ENCODE data around the gene PXYLP1. TPM values are rescaled to one million over a fixed set of nuclear protein-coding genes. Genes with fewer than 3 reads are reported as not detected.

Gene PXYLP1
- total and polyA plus RNA-seq, 2 of the 8 experiments (the other 6 are each of a cell fraction or from before 2014, with no cell fraction given), result 19.4 to 20.6 TPM

Other genes with a start within 250 kb of the PXYLP1 start
- gene SPSB4, start 180.5 kb upstream of the PXYLP1 start, total RNA-seq (2021; fragmentation: NEBNext Ultra II Directional; extraction: Animal tissue kit (Norgen Biotek cat#: 25700)), result 17.2 and 18.1 TPM in 2 replicates
- 15.1 and 17.6 TPM in 2 replicates for gene SPSB4, start 180.5 kb upstream of the PXYLP1 start, polyA plus RNA-seq (2011; rRNA removed)
- 9.8 and 10.5 TPM in 2 replicates for gene ZBTB38, start 136.7 kb downstream of the PXYLP1 start, total RNA-seq (2021; fragmentation: NEBNext Ultra II Directional; extraction: Animal tissue kit (Norgen Biotek cat#: 25700))
- 3.8 and 4.4 TPM in 2 replicates for gene ZBTB38, start 136.7 kb downstream of the PXYLP1 start, polyA plus RNA-seq (2011; rRNA removed)